Erythroblast (primary cell): ENCODE data around the gene SIGLEC12.

Experiments used
- GATA1 ChIP-seq: IDR thresholded peaks from 2 replicates; pipeline ENCODE4 v1.6.1; 2011; ENCODE audit warnings: low read depth, mild to moderate bottlenecking, control low read depth, low read length, moderate library complexity
- POLR2A ChIP-seq: IDR thresholded peaks from 2 replicates; pipeline ENCODE4 v1.6.1; 2011; ENCODE audit warnings: mild to moderate bottlenecking, low read length

DNA sequence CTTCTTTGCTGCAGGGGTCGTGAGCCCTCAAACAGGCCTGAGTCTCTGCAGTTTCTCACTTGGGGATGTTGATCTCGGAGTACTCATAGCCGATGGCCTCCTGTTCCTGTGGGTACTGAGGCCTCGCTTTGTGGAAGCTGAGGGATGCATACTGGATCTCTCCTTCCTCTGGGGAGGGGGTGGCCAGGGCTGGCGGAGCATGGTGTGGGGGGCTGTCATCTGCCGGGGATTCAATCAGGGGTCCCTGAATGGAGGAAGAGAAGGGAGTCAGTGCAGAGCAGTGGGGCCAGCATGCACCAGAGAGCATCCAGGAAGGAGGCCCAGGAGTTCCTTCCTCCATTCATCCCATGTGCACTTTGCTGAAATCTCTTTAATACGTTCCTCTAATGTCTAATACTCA lies 10.0 kb downstream of the SIGLEC12 start:
- TF ChIP-seq POLR2A, result no peak
- TF ChIP-seq GATA1, result no peak
